ENCODE data around the gene PDE1C.

The PDE1C gene

GRCh38 chr7:31892099-31892829, 177.9 kb downstream of the PDE1C start:
- Histone ChIP-seq H3K4me3 (ENCODE audit: low read depth, low read length) (no peak overlapping the region), H3K9ac (ENCODE audit: low read length) (no peak overlapping the region), H3K9me3 (ENCODE audit: control insufficient read depth, insufficient read depth, low read depth, low read length) (no peaks in the 10 kb centered on the region), H3K27ac (ENCODE audit: low read depth, low read length) (no peak overlapping the region), H3K36me3 (ENCODE audit: control insufficient read depth, insufficient read depth, low read length) (no peaks in the 10 kb centered on the region), H3K4me1 (ENCODE audit: control insufficient read depth, insufficient read depth, low read length) (peaks cover 6% of the 10 kb centered on the region; the same call in 1 of the 2 replicates), H3K27me3 (ENCODE audit: control insufficient read depth, insufficient read depth, low read length) (no peaks in the 10 kb centered on the region; the same call in 1 of the 2 replicates)

GRCh38 chr7:31890766-31891165, 179.4 kb downstream of the PDE1C start:
- H3K27ac ChIP-seq (ENCODE audit: low read depth, low read length): no peak overlapping the region
- no peak overlapping the region for H3K9ac ChIP-seq (ENCODE audit: low read length)
- no peaks in the 10 kb centered on the region for H3K9me3 ChIP-seq (ENCODE audit: control insufficient read depth, insufficient read depth, low read depth, low read length)
- H3K27me3 ChIP-seq (ENCODE audit: control insufficient read depth, insufficient read depth, low read length): no peaks in the 10 kb centered on the region; the same call in 1 of the 2 replicates
- H3K4me3 ChIP-seq (ENCODE audit: low read depth, low read length): no peak overlapping the region
- H3K4me1 ChIP-seq (ENCODE audit: control insufficient read depth, insufficient read depth, low read length): no peaks in the 10 kb centered on the region
- no peaks in the 10 kb centered on the region for H3K36me3 ChIP-seq (ENCODE audit: control insufficient read depth, insufficient read depth, low read length)

GRCh38 chr7:31890198-31890597, 180.0 kb downstream of the PDE1C start:
- Histone ChIP-seq H3K9me3 (ENCODE audit: control insufficient read depth, insufficient read depth, low read depth, low read length) (no peaks in the 10 kb centered on the region), H3K9ac (ENCODE audit: low read length) (no peak overlapping the region), H3K36me3 (ENCODE audit: control insufficient read depth, insufficient read depth, low read length) (no peaks in the 10 kb centered on the region), H3K4me3 (ENCODE audit: low read depth, low read length) (no peak overlapping the region), H3K27ac (ENCODE audit: low read depth, low read length) (no peak overlapping the region), H3K27me3 (ENCODE audit: control insufficient read depth, insufficient read depth, low read length) (no peaks in the 10 kb centered on the region; the same call in 1 of the 2 replicates), H3K4me1 (ENCODE audit: control insufficient read depth, insufficient read depth, low read length) (no peaks in the 10 kb centered on the region)

GRCh38 chr7:31887006-31887405, 183.2 kb downstream of the PDE1C start:
- no peak overlapping the region for H3K9ac ChIP-seq (ENCODE audit: low read length)

GRCh38 chr7:31885171-31885570, 185.0 kb downstream of the PDE1C start:
- Histone ChIP-seq H3K36me3 (ENCODE audit: control insufficient read depth, insufficient read depth, low read length) (no peaks in the 10 kb centered on the region), H3K27ac (ENCODE audit: low read depth, low read length) (no peak overlapping the region)

More at GRCh38 chr7:31887006-31887405, 183.2 kb downstream of the PDE1C start:
- no peaks in the 10 kb centered on the region; the same call in 1 of the 2 replicates for H3K27me3 ChIP-seq (ENCODE audit: control insufficient read depth, insufficient read depth, low read length)
- no peak overlapping the region for H3K27ac ChIP-seq (ENCODE audit: low read depth, low read length)
- no peak overlapping the region for H3K4me3 ChIP-seq (ENCODE audit: low read depth, low read length)
- H3K9me3 ChIP-seq (ENCODE audit: control insufficient read depth, insufficient read depth, low read depth, low read length): no peaks in the 10 kb centered on the region
- H3K4me1 ChIP-seq (ENCODE audit: control insufficient read depth, insufficient read depth, low read length): peaks cover 3% of the 10 kb centered on the region; the same call in 1 of the 2 replicates
- H3K36me3 ChIP-seq (ENCODE audit: control insufficient read depth, insufficient read depth, low read length): no peaks in the 10 kb centered on the region

GRCh38 chr7:31883761-31884164, 186.4 kb downstream of the PDE1C start:
- Histone ChIP-seq H3K4me3 (ENCODE audit: low read depth, low read length) (no peak overlapping the region), H3K36me3 (ENCODE audit: control insufficient read depth, insufficient read depth, low read length) (no peaks in the 10 kb centered on the region), H3K9ac (ENCODE audit: low read length) (no peak overlapping the region), H3K4me1 (ENCODE audit: control insufficient read depth, insufficient read depth, low read length) (peaks cover 3% of the 10 kb centered on the region; the same call in 1 of the 2 replicates), H3K9me3 (ENCODE audit: control insufficient read depth, insufficient read depth, low read depth, low read length) (no peaks in the 10 kb centered on the region), H3K27me3 (ENCODE audit: control insufficient read depth, insufficient read depth, low read length) (no peaks in the 10 kb centered on the region), H3K27ac (ENCODE audit: low read depth, low read length) (no peak overlapping the region)

More at GRCh38 chr7:31885171-31885570, 185.0 kb downstream of the PDE1C start:
- Histone ChIP-seq H3K9ac (ENCODE audit: low read length) (no peak overlapping the region), H3K4me3 (ENCODE audit: low read depth, low read length) (no peak overlapping the region), H3K4me1 (ENCODE audit: control insufficient read depth, insufficient read depth, low read length) (peaks cover 3% of the 10 kb centered on the region; the same call in 1 of the 2 replicates), H3K27me3 (ENCODE audit: control insufficient read depth, insufficient read depth, low read length) (no peaks in the 10 kb centered on the region), H3K9me3 (ENCODE audit: control insufficient read depth, insufficient read depth, low read depth, low read length) (no peaks in the 10 kb centered on the region)

- Histone ChIP-seq H3K36me3 (ENCODE audit: control insufficient read depth, insufficient read depth, low read length) (no peaks in the 10 kb centered on the region), H3K27ac (ENCODE audit: low read depth, low read length) (no peak overlapping the region), H3K9me3 (ENCODE audit: control insufficient read depth, insufficient read depth, low read depth, low read length) (no peaks in the 10 kb centered on the region), H3K9ac (ENCODE audit: low read length) (no peak overlapping the region), H3K27me3 (ENCODE audit: control insufficient read depth, insufficient read depth, low read length) (no peaks in the 10 kb centered on the region), H3K4me1 (ENCODE audit: control insufficient read depth, insufficient read depth, low read length) (peaks cover 3% of the 10 kb centered on the region; the same call in 1 of the 2 replicates), H3K4me3 (ENCODE audit: low read depth, low read length) (no peak overlapping the region)
These were observed 188.0 kb downstream of the PDE1C start for GRCh38 chr7:31882187-31882586.

GRCh38 chr7:31878875-31879274, 191.3 kb downstream of the PDE1C start:
- H3K36me3 ChIP-seq (ENCODE audit: control insufficient read depth, insufficient read depth, low read length): no peaks in the 10 kb centered on the region
- H3K4me3 ChIP-seq (ENCODE audit: low read depth, low read length): no peak overlapping the region
- no peaks in the 10 kb centered on the region for H3K9me3 ChIP-seq (ENCODE audit: control insufficient read depth, insufficient read depth, low read depth, low read length)
- no peaks in the 10 kb centered on the region for H3K27me3 ChIP-seq (ENCODE audit: control insufficient read depth, insufficient read depth, low read length)
- H3K4me1 ChIP-seq (ENCODE audit: control insufficient read depth, insufficient read depth, low read length): peaks cover 3% of the 10 kb centered on the region
- no peak overlapping the region for H3K9ac ChIP-seq (ENCODE audit: low read length)
- no peak overlapping the region for H3K27ac ChIP-seq (ENCODE audit: low read depth, low read length)

- Histone ChIP-seq H3K4me1 (ENCODE audit: control insufficient read depth, insufficient read depth, low read length) (no peaks in the 10 kb centered on the region; the same call in 1 of the 2 replicates), H3K9me3 (ENCODE audit: control insufficient read depth, insufficient read depth, low read depth, low read length) (no peaks in the 10 kb centered on the region), H3K27me3 (ENCODE audit: control insufficient read depth, insufficient read depth, low read length) (no peaks in the 10 kb centered on the region), H3K4me3 (ENCODE audit: low read depth, low read length) (no peak overlapping the region; the same call in 1 of the 2 replicates), H3K9ac (ENCODE audit: low read length) (no peak overlapping the region), H3K27ac (ENCODE audit: low read depth, low read length) (0 out of 2 replicates have a peak overlapping the region, but pooled peaks have one; percentile 17), H3K36me3 (ENCODE audit: control insufficient read depth, insufficient read depth, low read length) (no peaks in the 10 kb centered on the region)
These were observed 194.8 kb downstream of the PDE1C start for GRCh38 chr7:31875424-31875823.

- Histone ChIP-seq H3K9ac (ENCODE audit: low read length) (no peak overlapping the region), H3K4me1 (ENCODE audit: control insufficient read depth, insufficient read depth, low read length) (no peaks in the 10 kb centered on the region; the same call in 1 of the 2 replicates), H3K27me3 (ENCODE audit: control insufficient read depth, insufficient read depth, low read length) (no peaks in the 10 kb centered on the region), H3K4me3 (ENCODE audit: low read depth, low read length) (no peak overlapping the region; the same call in 1 of the 2 replicates), H3K9me3 (ENCODE audit: control insufficient read depth, insufficient read depth, low read depth, low read length) (no peaks in the 10 kb centered on the region), H3K36me3 (ENCODE audit: control insufficient read depth, insufficient read depth, low read length) (no peaks in the 10 kb centered on the region), H3K27ac (ENCODE audit: low read depth, low read length) (0 out of 2 replicates have a peak overlapping the region, but pooled peaks have one; percentile 17)
These were observed 195.4 kb downstream of the PDE1C start for GRCh38 chr7:31874631-31875386.

All from HUES6 (cell line).